SU-DHL-6 (cell line): ENCODE results near the gene NCKAP5.

Source experiments
- H2AFZ ChIP-seq: fragments of 200-600 bp; sonication (generic); 2 replicates; pipeline ENCODE4 v1.6.1; 2014; ENCODE audit warnings: low read depth, mild to moderate bottlenecking, moderate library complexity, mixed read lengths, antibody characterized with exemption, low read length; ENCODE audit not compliant: severe bottlenecking
- H3F3A ChIP-seq: fragments of 200-600 bp; shearing (Covaris generic); 2 replicates; pipeline ENCODE4 v1.6.0; 2016; ENCODE audit warnings: antibody characterized with exemption, mild to moderate bottlenecking; ENCODE audit not compliant: insufficient read depth
- H3K27ac ChIP-seq: fragments of 200-600 bp; sonication (generic); 2 replicates; pipeline ENCODE4 v1.5.1; 2016; ENCODE audit warnings: low read depth, mild to moderate bottlenecking, low read length, moderate library complexity, mixed read lengths
- H3K27me3 ChIP-seq: fragments of 200-600 bp; sonication (generic), shearing (Covaris generic); 2 replicates; pipeline ENCODE4 v1.6.0; 2014; ENCODE audit warnings: mild to moderate bottlenecking, low read length
- H3K36me3 ChIP-seq: fragments of 200-600 bp; sonication (generic); 2 replicates; pipeline ENCODE4 v1.6.1; 2014; ENCODE audit warnings: mild to moderate bottlenecking, low read length, mixed read lengths
- H3K4me2 ChIP-seq: fragments of 300-600, 200-600 bp; shearing (Covaris generic), sonication (generic); 2 replicates; pipeline ENCODE4 v1.6.0; 2014; ENCODE audit warnings: low read length, low read depth, mild to moderate bottlenecking; ENCODE audit not compliant: poor library complexity, severe bottlenecking
- H3K4me3 ChIP-seq: fragments of 200-600 bp; sonication (generic); 2 replicates; pipeline ENCODE4 v1.5.1; 2014; ENCODE audit warnings: antibody characterized with exemption, low read length, mild to moderate bottlenecking, mixed read lengths; ENCODE audit not compliant: insufficient read depth, poor library complexity, severe bottlenecking
- H3K79me2 ChIP-seq: fragments of 200-600 bp; sonication (generic); 2 replicates; pipeline ENCODE4 v1.6.1; 2014; ENCODE audit warnings: mild to moderate bottlenecking, low read length, moderate library complexity; ENCODE audit not compliant: insufficient read depth
- H3K9ac ChIP-seq: fragments of 200-600 bp; sonication (generic); 2 replicates; pipeline ENCODE4 v1.7.0; 2014; ENCODE audit warnings: mild to moderate bottlenecking, low read length
- H3K9me2 ChIP-seq: fragments of 200-600 bp; sonication (generic); replicated peaks from 2 replicates; pipeline ENCODE4 v1.6.1; 2014; ENCODE audit warnings: low read length; ENCODE audit not compliant: insufficient read depth
- H3K9me3 ChIP-seq: fragments of 200-600 bp; sonication (generic); 2 replicates; pipeline ENCODE4 v1.6.1; 2014; ENCODE audit warnings: low read length, mixed read lengths; ENCODE audit not compliant: insufficient read depth
- H4K20me1 ChIP-seq: fragments of 200-600 bp; sonication (generic); 2 replicates; pipeline ENCODE4 v1.6.1; 2014; ENCODE audit warnings: low read depth, mild to moderate bottlenecking, antibody characterized with exemption, low read length, moderate library complexity, mixed read lengths
- EZH2phosphoT487 ChIP-seq: fragments of 200-600 bp; sonication (generic), shearing (Covaris generic); conservative IDR thresholded peaks from 2 replicates; pipeline ENCODE4 v1.6.1; 2018; ENCODE audit warnings: mild to moderate bottlenecking, antibody characterized with exemption, low read length, moderate library complexity, mixed read lengths
- TF ChIP-seq, protein P1 (sequence below): fragments of 200-600 bp; sonication (generic); IDR thresholded peaks from one replicate; pipeline ENCODE4 v1.5.1; 2017; ENCODE audit warnings: antibody characterized with exemption, mild to moderate bottlenecking, low read length, moderate library complexity; ENCODE audit not compliant: insufficient read depth, poor library complexity, severe bottlenecking

The NCKAP5 gene

DNA sequence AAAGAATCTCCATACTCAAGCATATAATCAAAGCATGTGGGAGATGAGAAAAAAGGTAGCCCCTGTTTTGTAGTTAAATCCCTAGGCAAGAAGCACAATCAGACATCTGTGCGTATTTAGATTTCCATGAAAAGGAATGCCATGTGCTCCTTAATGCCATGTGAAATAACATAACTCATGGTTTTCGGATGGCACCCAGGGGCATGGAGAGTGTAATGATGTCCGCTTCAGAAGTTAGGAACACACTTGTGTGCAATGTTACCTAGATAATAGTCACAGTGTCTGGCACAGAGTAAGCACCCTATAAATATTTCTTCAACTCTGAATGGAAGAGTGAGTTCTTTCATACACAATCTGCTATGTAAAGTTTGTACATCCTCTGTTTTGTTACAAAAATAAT, 197.0 kb downstream of the NCKAP5 start:
- Histone ChIP-seq H3K36me3 (no peaks in the 10 kb centered on the region), H3K27me3 (no peaks in the 10 kb centered on the region), H3K9me3 (no peaks in the 10 kb centered on the region), H4K20me1 (no peaks in the 10 kb centered on the region), H3K27ac (no peak overlapping the region), H3K4me3 (no peak overlapping the region), H3F3A (no peaks in the 10 kb centered on the region), H2AFZ (no peak overlapping the region), H3K9me2 (no peaks in the 10 kb centered on the region), H3K4me2 (no peak overlapping the region), H3K9ac (no peak overlapping the region), H3K79me2 (no peaks in the 10 kb centered on the region)
- no peak for TF ChIP-seq EZH2phosphoT487
- TF ChIP-seq, protein P1, sequence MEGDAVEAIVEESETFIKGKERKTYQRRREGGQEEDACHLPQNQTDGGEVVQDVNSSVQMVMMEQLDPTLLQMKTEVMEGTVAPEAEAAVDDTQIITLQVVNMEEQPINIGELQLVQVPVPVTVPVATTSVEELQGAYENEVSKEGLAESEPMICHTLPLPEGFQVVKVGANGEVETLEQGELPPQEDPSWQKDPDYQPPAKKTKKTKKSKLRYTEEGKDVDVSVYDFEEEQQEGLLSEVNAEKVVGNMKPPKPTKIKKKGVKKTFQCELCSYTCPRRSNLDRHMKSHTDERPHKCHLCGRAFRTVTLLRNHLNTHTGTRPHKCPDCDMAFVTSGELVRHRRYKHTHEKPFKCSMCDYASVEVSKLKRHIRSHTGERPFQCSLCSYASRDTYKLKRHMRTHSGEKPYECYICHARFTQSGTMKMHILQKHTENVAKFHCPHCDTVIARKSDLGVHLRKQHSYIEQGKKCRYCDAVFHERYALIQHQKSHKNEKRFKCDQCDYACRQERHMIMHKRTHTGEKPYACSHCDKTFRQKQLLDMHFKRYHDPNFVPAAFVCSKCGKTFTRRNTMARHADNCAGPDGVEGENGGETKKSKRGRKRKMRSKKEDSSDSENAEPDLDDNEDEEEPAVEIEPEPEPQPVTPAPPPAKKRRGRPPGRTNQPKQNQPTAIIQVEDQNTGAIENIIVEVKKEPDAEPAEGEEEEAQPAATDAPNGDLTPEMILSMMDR: no peak

DNA sequence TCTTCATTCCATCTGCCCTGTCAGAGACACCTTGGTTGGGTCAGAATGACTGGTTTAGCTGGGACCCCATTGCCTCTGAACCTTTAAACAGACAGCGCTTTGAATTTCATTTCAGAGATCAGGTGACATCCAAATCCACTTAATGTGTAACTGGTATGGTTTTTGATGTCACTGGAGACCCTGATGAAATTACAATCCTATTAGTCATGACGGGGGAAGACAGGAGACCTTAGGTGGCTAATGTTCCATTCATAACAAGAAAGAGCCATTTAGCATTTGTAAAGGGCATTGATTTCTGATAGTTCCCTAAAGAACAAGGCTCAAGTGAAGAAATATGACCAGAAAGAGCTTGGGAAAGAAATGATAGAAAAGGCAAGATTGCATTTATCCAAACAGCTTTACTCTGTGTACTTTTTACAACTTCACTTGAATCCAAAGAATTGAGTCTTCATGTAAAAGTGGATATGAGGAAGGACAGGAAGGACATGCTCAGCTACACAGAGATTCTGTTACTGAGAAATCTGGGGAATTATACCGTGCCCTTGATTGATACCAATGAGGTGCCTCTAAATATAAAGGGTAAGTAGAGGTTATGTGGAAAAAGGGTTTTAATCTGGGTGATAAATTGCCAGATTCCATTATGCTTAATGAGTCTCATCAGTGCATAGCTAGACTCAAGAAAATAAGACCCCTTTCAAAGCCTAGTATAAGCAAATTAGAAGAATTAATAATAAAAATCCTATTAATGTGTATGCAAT, 198.2 kb downstream of the NCKAP5 start:
- no peak overlapping the region for H3K4me2 ChIP-seq
- no peak overlapping the region for H3K4me3 ChIP-seq
- H3K27me3 ChIP-seq: no peaks in the 10 kb centered on the region
- H3K36me3 ChIP-seq: no peaks in the 10 kb centered on the region
- H2AFZ ChIP-seq: no peak overlapping the region
- no peaks in the 10 kb centered on the region for H4K20me1 ChIP-seq
- H3K27ac ChIP-seq: no peak overlapping the region
- no peaks in the 10 kb centered on the region for H3K9me2 ChIP-seq
- no peaks in the 10 kb centered on the region for H3K9me3 ChIP-seq
- no peaks in the 10 kb centered on the region for H3K79me2 ChIP-seq
- H3K9ac ChIP-seq: no peak overlapping the region
- H3F3A ChIP-seq: no peaks in the 10 kb centered on the region
- TF ChIP-seq EZH2phosphoT487: no peak
- TF ChIP-seq, protein P1: no peak

DNA sequence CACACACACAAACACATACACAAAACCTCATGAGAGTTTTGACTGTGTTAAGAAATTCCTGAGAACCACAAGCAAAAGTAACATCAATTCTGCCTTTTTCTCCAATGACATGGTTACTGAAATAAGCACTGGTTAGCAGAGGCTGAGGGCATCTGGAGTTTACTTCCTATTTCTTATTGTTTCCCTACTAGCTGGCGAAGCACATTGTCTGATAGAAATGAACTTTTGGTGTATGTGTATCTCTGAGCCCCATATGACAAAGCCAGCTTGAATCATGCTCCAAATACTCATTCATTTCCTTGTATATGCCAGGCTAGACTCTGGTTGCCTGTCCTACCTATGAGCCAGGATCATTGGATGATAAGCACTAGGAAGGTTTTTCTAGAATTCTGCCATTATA, 203.1 kb downstream of the NCKAP5 start:
- Histone ChIP-seq H3K36me3 (no peaks in the 10 kb centered on the region), H3F3A (no peaks in the 10 kb centered on the region), H3K27me3 (no peaks in the 10 kb centered on the region), H3K9me2 (no peaks in the 10 kb centered on the region), H2AFZ (no peak overlapping the region), H3K27ac (no peak overlapping the region), H3K79me2 (no peaks in the 10 kb centered on the region), H3K4me2 (no peak overlapping the region), H4K20me1 (no peaks in the 10 kb centered on the region), H3K4me3 (no peak overlapping the region), H3K9me3 (no peaks in the 10 kb centered on the region), H3K9ac (no peak overlapping the region)
- TF ChIP-seq, protein P1: no peak
